SK-N-SH treated with all-trans-retinoic acid at 6 μM for 48 hours (cell line): ENCODE data around the gene SLC2A1.

Experiments
- CREB5 ChIP-seq: fragments of 250-450 bp; sonication (Bioruptor Pico); IDR thresholded peaks from 2 replicates; pipeline ENCODE4 v1.5.1; 2020; ENCODE audit warnings: low read depth, mild to moderate bottlenecking, moderate library complexity
- ESRRG ChIP-seq: fragments of 250-450 bp; sonication (Bioruptor Pico); IDR thresholded peaks from 2 replicates; pipeline ENCODE4 v1.6.1; 2021; ENCODE audit warnings: mild to moderate bottlenecking
- PATZ1 ChIP-seq: fragments of 250-450 bp; sonication (Bioruptor Pico); IDR thresholded peaks from 2 replicates; pipeline ENCODE4 v1.8.0; 2020; ENCODE audit warnings: mild to moderate bottlenecking, moderate library complexity, borderline replicate concordance
- PPARA ChIP-seq: fragments of 250-450 bp; sonication (Bioruptor Pico); IDR thresholded peaks from 2 replicates; pipeline ENCODE4 v1.5.0; 2020; ENCODE audit warnings: mild to moderate bottlenecking, borderline replicate concordance
- RARB ChIP-seq: fragments of 250-450 bp; sonication (Bioruptor Pico); IDR thresholded peaks from 2 replicates; pipeline ENCODE4 v1.8.0; 2021; ENCODE audit warnings: mild to moderate bottlenecking, moderate library complexity
- TCF4 ChIP-seq: fragments of 250-450 bp; sonication (Bioruptor Pico); IDR thresholded peaks from 2 replicates; pipeline ENCODE4 v1.8.0; 2021; ENCODE audit warnings: mild to moderate bottlenecking, moderate library complexity, borderline replicate concordance
- TOX ChIP-seq: fragments of 250-450 bp; sonication (Bioruptor Pico); IDR thresholded peaks from 2 replicates; pipeline ENCODE4 v1.8.0; 2021; ENCODE audit warnings: mild to moderate bottlenecking, moderate library complexity, borderline replicate concordance
- TSHZ2 ChIP-seq: fragments of 250-450 bp; sonication (Bioruptor Pico); IDR thresholded peaks from 2 replicates; pipeline ENCODE4 v1.5.0; 2020; ENCODE audit warnings: mild to moderate bottlenecking, moderate library complexity
- ZFP3 ChIP-seq: fragments of 250-450 bp; sonication (Bioruptor Pico); IDR thresholded peaks from 2 replicates; pipeline ENCODE4 v1.5.0; 2020; ENCODE audit warnings: mild to moderate bottlenecking, moderate library complexity
- ZFP30 ChIP-seq: fragments of 450-650 bp; formaldehyde crosslinking; IDR thresholded peaks from 2 replicates; pipeline ENCODE4 v1.5.0; 2022; ENCODE audit warnings: mild to moderate bottlenecking, moderate library complexity
- ZNF565 ChIP-seq: fragments of 450-650 bp; formaldehyde crosslinking; conservative IDR thresholded peaks from 2 replicates; pipeline ENCODE4 v1.5.0; 2020; ENCODE audit warnings: low read depth, mild to moderate bottlenecking, moderate library complexity

GRCh38 chr1:42914092-42914627 lies 44.5 kb downstream of the SLC2A1 start:
- no peak for TF ChIP-seq ESRRG (CRISPR knock-in tag)
- no peak for TF ChIP-seq CREB5 (CRISPR knock-in tag)
- no peak for TF ChIP-seq TCF4 (CRISPR knock-in tag)
- TF ChIP-seq ZNF565 = no peak
- no peak for TF ChIP-seq ZFP30 (CRISPR knock-in tag)
- TF ChIP-seq TSHZ2 = no peak
- no peak for TF ChIP-seq RARB (CRISPR knock-in tag)
- no peak for TF ChIP-seq PPARA (CRISPR knock-in tag)
- no peak for TF ChIP-seq TOX (CRISPR knock-in tag)
- TF ChIP-seq PATZ1 (CRISPR knock-in tag) = no peak
- no peak for TF ChIP-seq ZFP3
